Fibroblast of villous mesenchyme (primary cell): Measurements from ENCODE around the gene PCBD2. TPM values are rescaled to one million over a fixed set of nuclear protein-coding genes. Genes with fewer than 3 reads are reported as not detected.

Experiments used
- DNase-seq: peaks from one replicate; pipeline ENCODE4 v3.0.0-alpha.2; 2010; ENCODE audit warnings: low read depth
- H3K4me3 ChIP-seq: 2 replicates; pipeline ENCODE4 v1.5.1; 2011; ENCODE audit warnings: low read depth, mild to moderate bottlenecking, low read length
- total RNA-seq: library from RNA; depleted of rRNA; stranded (reverse); fragments of >200 nt; gene quantifications from 2 replicates; pipeline ENCODE4 v1.2.3, GENCODE V29; 2012
- TF ChIP-seq, protein P1 (sequence below): IDR thresholded peaks from 2 replicates; pipeline ENCODE4 v1.5.1; 2012; ENCODE audit warnings: low read depth, mild to moderate bottlenecking, low read length; ENCODE audit not compliant: insufficient read depth

PCBD2 gene
- total RNA-seq, 1 donor: 4.7 TPM

DNA sequence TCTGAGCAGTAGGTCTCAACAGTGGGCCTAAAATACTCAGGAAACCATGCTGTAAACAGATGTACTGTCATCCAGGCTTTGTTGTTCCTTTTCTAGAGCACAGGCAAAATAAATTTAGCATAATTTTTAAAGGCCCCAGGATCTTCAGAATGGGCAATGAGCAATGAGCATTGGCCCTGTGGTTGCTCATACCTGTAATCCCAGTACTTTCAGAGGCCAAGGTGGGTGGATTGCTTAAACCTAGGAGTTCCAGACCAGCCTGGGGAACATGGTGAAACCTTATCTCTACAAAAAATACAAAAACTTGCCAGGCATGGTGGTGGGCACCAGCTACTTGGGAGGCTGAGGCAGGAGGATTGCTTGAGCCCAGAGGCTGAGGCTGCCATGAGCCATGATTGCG, 13.5 kb upstream of the PCBD2 start:
- TF ChIP-seq, protein P1, sequence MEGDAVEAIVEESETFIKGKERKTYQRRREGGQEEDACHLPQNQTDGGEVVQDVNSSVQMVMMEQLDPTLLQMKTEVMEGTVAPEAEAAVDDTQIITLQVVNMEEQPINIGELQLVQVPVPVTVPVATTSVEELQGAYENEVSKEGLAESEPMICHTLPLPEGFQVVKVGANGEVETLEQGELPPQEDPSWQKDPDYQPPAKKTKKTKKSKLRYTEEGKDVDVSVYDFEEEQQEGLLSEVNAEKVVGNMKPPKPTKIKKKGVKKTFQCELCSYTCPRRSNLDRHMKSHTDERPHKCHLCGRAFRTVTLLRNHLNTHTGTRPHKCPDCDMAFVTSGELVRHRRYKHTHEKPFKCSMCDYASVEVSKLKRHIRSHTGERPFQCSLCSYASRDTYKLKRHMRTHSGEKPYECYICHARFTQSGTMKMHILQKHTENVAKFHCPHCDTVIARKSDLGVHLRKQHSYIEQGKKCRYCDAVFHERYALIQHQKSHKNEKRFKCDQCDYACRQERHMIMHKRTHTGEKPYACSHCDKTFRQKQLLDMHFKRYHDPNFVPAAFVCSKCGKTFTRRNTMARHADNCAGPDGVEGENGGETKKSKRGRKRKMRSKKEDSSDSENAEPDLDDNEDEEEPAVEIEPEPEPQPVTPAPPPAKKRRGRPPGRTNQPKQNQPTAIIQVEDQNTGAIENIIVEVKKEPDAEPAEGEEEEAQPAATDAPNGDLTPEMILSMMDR: no peak
- DNase-seq: no peak
- no peak overlapping the region for H3K4me3 ChIP-seq

DNA sequence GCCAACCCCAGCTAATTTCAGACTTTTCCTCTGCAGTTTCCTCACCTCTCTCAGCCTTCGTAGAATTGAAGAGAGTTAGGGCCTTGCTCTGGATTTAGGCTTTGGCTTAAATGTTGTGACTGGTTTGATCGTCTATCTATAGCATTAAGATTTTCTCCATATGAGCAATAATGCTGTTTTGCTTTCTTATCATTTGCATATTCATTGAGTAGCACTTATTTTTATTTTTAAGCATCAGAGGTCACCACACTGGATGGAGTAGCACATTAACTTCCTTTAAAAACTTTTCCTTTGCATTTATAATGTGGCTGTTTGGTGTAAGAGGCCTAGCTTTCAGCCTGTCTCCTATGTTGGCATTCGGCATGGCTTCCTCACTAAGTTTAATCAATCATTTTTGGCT, 12.6 kb upstream of the PCBD2 start:
- TF ChIP-seq, protein P1: no peak
- H3K4me3 ChIP-seq: no peak overlapping the region
- DNase-seq: no peak

DNA sequence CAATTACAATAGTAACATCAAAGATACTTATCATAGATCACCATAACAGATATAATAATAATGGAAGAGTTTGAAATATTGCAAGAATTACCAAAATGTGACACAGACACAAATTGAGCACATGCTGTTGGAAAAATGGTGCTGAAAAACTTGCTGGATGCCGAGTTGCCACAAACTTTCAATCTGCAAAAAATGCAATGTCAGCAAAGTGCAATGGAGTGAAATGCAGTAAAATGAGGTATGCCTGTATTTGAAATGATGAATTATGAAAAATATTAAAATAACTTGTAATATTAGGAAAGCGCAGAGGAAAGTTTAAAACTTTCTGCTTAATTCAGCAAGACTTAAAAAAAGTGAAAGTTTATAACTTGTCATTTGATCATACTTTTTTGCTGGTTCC, 12.0 kb upstream of the PCBD2 start:
- no peak for DNase-seq
- TF ChIP-seq, protein P1: no peak
- H3K4me3 ChIP-seq: no peak overlapping the region

DNA sequence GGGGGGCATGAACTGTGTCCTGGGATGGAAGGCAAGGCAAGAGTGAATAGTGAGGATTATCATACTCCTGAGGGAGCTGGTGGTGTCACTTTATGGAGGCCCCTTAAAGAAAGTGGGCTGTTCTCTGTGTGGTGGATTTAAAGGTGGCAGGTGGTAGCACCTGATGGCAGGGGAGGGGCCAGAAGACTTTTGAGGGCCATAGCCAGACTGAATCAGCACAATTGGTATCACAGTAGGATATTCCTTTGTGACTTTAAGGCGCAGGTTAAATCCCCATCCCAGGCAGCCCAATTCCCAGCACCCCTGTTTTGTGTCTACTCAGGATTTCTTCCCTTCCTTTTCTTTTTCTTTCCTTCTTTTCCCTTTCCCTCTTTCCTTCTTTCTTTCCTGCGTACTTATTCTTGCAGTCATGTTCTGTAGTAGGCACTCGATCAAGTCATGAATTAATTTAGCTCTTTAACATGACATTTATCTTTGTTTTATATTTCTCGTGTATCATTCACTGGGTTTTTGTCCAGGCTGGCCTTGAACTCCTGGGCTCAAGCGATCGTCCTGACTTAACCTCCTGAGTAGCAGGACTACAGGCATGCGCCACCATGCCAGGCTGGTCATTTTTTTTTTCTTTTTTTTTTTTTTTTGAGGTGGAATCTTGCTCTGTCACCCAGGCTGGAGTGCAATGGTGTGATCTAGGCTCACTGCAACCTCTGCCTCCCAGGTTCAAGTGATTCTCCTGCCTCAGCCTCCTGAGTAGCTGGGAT, 11.0 kb upstream of the PCBD2 start:
- no peak for DNase-seq
- H3K4me3 ChIP-seq: no peak overlapping the region
- TF ChIP-seq, protein P1: no peak

DNA sequence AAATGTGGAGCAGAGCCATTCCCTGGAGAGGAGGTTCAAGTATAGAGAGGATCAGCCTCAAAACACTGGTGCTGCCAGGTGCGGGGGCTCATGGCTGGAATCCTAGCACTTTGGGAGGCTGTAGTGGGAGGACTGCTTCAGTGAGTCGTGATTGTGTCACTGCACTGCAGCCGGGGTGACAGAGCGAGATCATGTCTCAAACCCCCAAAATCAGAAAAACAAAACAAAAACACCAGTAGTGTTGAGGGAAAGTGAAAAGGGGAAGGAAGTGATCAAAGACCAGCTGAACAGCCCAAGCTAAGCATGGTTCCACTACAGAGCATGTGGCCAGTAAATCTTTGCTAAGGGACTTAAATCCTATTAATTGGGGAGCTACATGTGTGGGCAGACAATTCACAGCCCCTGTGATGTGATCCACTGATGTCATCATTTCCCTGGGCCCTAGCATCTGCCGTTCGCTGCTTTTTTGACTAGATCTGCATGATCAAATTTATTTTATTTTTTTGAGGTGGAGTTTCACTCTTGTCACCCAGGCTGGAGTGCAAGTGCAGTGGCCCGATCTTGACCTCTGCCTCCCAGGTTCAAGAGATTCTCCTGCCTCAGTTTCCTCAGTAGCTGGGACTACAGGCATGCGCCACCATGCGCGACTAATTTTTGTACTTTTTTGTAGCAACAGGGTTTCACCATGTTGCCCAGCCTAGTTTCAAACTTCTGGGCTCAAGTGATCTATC, 2.7 kb upstream of the PCBD2 start:
- no peak overlapping the region for H3K4me3 ChIP-seq
- DNase-seq: no peak
- TF ChIP-seq, protein P1: no peak

DNA sequence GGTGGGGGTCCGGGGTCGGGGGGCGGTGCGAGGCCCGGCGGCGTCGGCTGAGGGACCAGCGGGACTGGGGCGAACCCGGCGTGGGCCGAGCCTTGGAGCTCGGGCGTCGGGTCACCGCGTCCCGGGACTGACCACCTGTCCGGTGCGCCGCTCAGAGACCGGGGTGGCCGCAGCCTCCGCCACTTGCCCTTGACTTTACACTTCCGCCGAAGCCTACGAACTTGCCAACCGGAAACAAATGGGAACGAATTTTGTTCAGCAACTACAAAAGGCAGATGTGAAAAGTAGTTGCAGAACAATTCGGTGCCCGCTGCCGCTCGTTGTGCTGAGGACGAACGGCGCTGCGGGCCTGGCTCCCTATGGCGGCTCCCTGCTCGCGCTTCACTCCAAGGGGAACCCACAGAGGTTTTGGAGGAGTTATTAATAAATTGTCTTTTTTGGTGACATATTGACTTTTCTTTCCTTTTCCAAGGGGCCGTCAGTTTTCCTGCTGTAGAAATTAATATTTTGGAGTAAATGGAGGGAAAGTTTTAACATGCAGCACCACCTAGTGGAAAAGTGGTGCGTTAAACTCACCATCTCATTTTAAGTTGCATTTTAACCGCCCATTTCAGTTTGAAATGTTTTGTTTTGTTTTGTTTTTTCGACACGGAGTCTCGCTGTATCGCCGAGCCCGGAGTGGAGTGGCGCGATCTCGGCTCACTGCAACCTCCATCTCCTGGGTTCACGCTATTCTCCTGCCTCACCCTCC, 490 bp downstream of the PCBD2 start:
- DNase-seq: peak; percentile 72
- peak overlapping the region; percentile 81 for H3K4me3 ChIP-seq
- TF ChIP-seq, protein P1: peak; percentile 66
